GM19452 (cell line): Measurements from ENCODE around the gene GRIA1.

Experiments used
- ATAC-seq: cut with Tn5 transposase; IDR thresholded peaks from one replicate; pipeline ENCODE4 v1.9.1; 2021; ENCODE audit not compliant: unreplicated experiment

Gene GRIA1

DNA sequence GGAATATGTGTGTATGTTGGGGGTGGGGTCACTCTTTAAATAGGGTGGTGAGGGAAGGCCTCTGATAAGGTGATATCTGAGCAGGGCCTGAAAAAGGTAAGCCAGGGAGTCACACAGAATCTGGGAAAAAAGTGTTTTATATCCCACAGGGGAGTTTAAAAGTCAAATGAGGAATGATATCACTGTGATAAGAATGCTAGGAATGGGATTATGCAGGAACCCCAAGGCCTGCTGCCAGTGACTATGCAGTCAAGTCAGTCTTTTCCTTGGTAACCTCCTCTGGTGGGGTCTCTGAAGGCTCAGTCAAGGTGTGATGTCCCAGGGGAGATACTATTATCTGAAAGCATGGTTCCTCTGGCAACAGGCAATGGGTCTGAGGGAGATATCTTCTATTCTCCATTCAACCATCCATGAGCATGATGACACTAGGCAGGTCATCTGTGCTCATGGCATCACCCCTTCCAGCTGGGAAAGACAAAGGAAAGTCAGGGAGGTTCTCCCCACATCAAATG, 53.5 kb downstream of the GRIA1 start:
- ATAC-seq: no peak

DNA sequence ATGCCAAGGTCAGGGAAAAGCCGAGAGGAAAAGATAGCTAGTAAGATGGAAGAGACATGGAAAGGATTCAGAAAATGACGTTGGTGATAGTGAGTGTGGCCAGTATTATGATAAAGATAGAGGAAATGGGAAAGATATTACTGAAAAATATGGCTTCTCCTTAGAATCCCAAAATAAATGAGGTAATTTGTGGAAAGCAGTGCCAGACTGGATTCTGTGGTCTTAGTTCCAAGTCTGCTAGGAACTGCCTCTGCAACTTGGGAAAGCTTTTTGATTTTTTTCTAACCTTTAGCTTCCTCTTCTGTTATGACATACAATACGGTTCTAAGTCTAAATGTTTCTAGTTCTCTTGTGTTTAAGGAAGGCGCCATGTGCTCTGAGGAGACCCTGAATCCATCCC, 54.2 kb downstream of the GRIA1 start:
- no peak for ATAC-seq

DNA sequence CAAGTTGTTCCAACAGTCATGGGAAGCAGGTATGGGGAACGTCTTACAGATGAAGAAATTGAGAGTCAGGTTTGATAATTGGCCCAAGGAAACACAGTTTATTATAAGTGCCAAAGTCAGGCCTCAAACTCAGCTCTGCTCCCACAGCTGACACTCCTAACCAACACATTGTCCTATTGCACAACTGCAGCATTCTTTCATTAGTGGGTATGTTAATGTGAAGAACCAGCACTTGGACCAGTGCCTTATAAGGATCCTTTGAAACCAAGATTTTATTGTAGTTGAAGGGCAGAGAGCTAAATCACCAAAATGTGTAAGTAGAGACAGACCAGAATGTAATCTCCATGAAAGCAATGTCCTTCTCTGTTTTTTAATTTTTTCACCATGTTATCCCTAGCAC, 56.1 kb downstream of the GRIA1 start:
- ATAC-seq: no peak

DNA sequence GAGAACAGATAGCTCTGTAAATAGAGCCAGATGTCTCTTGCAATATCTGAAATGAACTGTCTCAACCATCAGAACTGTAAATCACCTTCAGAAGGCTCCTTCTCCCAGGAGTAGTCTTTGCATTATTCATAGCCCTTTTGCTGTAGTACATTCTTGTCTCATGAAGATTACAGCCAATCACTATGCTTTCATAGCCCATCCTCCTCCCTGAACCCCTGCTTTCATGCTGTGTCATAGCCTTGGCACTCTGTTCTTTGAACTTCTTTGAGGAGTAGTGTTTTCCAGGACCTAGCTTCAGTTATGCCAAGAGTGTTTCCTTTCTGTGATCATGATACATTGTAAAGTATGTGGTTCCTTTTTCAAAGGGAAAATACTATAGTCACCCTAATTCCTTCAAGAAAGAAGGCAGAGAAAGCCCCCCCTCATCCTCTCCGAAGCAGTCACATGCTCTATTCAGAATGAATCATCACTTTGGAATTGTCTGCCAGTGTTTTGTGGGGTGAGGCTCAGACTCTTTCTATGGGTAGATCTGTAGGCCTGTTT, 61.1 kb downstream of the GRIA1 start:
- ATAC-seq: no peak

DNA sequence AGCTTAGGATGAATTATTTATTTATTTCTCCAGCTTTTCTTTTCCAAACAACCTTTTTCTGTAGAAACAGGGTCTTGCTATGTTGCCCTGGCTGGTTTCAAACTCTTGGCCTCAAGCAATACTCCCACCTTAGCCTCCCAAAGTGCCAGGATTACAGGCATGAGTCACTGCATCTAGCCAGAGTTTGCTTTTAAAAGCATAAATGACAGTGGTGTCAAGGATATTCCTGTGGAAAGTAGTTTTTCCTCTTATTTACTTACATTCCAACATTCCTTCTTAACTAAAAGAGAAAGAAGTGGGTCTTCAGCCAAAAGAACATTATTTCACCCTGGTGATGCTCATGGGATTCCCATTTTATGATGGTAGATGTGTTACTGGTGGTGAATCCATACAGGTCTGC, 62.4 kb downstream of the GRIA1 start:
- no peak for ATAC-seq

DNA sequence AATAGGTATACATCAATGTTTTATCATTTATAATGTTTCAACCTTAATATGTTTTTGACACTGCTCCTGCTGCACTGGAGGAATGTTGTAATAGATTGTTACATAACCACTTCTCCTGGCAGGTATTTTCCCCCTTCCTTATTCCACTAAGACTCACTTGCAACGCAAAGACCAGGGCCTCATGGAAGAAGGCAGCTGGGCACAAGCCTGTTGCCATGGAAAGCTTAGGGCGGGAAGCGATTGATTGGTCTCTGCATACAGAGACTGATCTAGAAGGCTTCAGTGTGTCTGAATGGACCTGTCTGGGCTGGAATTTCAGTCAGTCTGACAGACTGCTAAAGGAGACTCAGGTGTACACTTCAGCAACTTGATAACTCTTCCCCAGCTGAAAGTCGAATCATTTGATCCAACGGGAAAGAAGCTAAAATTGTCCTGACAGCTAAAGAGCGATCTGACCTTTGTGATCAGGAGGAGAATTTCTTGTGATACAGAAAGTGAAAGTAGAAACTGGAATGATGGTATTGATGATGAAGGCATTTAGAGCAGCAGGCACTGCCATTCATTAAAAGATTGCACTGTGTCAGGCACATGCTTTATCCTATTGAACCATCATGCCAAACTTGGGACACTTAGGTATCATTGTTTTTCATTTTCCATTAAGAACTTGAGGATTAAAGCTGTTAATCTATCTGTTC, 65.1 kb downstream of the GRIA1 start:
- no peak for ATAC-seq

DNA sequence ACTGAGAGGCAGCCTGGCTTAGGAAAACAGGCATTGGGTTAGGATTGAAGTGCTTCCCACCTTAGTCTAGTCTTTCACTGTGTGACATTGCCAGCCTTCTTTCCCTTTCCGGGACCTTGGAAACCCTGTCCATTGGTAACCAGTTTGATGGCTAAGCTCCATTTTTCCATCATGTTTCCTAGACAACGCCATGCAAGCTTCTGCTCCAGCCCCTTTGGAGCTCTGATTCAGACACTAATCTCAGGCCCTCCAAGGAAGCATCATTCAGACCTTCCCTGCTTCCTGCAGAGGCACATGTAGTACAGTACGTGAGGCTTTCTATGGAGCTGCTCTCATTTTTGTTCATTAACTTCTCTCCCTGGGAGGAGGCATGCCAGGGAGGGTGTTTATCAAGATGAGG, 68.5 kb downstream of the GRIA1 start:
- ATAC-seq: no peak

DNA sequence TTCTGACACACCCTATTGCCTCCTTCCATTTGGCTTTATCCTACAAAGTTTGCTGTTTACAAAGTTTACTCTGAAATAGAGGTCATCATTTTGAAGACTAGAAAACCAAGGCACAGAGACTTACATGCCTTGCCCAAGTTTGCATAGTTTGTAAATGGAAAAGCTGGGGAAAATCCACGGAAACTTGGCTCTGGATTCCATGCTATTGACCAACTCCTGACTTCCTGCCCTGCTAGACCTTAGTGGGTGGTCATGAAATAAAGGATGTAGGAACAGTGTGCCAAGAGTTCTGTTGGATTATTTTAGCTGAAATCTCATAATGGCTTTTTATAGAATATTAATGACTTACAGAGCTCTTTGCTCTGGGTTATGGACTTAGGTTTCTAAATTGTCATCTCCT, 69.5 kb downstream of the GRIA1 start:
- ATAC-seq: no peak

DNA sequence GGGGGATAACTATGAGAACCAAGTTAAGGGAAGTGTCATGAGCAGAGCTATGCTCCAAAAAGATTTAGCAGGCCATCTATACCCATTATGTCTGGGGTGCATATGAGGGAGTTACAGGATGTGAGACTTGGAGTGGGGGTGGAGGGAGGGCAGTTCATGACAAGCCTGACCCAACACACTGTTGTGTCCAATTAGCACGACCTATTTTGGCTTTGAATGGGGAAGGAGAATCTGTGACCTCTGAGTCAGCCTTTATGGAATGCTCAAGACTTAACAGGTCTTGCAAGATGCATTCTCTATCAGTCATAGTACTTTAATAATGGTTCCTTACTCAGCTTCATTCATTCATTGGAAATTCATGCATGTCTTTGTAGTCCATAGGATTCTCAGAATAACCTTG, 71.7 kb downstream of the GRIA1 start:
- no peak for ATAC-seq

DNA sequence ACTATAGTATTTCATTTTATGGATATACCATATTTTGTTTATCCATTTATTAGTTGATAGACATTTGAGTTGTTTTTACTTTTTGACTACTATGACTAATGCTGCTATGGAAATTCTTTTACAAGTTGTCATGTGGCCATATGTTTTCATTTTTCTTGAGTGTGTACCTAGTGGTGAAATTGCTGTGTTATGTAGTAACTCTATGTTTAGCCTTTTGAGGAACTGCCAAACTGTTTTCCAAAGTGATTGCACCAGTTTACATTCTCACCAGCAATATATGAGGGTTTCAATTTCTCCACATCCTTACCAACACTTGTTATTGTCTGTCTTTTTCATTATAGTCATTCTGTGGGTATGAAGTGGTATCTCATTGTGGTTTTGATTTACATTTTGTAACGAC, 75.4 kb downstream of the GRIA1 start:
- no peak for ATAC-seq

DNA sequence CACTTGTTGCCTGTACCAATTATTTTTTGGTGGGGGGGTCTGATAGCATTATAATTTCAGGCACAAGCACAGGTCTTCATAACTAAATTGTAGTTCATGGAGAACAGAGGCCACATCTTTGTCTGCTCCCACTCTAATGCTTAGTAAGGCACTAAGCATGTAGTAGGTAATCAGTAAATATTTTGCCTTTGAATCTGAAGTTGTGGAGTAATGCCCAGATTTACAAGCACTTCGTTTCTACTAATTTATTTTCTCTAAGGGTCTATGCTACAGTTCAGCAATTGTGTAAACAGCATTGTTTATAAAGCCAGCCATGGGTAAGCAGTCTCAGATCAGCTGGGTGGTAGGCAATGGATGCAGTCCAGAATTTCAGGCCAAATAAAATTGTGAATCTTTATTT, 78.6 kb downstream of the GRIA1 start:
- no peak for ATAC-seq

DNA sequence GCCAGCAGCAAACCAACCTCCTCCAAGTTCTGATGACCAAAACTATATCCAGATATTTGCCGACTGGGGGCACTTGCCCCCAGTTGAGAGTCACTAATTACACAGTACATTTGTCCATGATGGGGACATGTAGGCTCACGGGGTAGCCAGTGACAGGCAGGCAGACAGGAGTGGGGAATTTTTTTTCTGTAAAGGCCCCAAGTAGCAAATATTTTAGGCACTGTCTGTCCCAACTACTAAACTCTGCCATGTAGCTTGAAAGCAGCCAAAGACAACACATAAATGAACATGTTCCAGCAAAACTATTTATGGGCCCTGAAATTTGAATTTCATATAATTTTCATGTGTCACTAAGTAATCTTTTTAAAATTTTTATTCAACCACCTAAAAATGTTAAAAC, 80.7 kb downstream of the GRIA1 start:
- no peak for ATAC-seq

DNA sequence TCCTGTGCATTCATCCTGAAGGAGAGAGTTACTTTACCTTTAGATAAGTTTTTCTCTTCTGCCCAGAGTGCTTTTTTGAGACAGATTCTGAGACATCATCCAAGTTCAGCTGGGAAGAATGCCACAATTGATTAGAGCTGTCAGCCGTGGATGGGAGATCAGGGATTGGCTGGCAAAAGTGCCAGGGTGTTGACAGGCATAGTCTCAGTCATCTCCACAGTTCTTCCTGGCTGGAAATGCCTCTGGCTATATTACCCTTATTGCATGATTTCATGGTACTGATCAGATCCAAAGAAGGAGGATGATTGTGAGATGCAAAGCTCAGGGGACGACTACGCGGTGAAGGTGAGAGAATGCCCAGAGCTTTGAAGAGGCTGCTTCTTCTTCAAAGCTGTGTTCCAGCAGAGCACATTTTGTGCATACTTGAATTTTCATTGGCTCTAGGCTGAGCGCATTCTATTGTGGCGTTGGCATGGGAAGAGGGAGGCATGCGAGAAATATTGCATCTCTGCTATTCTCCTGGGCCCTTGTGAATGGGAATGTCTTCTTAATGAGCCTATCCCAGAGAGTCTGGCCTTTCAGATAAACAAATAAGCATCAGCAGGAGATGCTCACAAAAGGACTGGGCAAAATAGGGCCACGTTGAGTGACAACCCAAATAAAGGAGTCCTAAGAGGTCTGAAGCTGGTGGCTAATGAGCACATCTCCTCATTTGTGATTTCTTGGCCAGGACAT, 82.1 kb downstream of the GRIA1 start:
- no peak for ATAC-seq

DNA sequence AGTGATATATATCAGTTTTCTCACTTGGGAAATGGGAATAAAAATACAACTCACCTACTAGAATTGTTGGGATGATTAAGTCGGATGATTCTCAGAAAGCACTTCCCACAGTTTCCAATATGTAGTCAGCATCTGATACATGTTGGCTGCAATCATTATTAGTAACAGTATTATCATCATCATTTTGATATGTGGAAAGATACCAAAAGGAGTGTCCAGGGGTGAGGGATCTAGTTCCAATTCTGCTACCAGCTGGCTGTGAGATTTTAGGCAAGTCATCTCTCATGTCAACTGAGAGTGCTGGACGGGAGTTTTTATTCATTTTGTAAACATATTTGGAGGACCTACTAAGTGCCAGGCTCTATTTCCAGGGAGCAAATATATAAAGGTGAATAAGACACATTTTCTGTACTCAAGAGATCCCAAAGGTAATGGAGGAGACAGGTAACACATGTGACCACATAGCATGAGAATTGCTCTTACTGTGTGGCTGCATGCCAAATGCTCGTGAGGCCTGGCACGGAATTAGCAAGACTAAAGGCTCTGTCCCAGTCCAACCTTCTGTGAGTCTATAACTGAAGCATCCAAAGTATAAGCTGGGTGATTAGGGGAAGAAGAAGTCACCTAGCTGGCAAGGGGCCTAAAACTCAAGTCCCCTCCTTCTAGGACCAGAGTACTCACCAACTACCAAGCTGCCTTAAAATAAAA, 83.0 kb downstream of the GRIA1 start:
- ATAC-seq: no peak

DNA sequence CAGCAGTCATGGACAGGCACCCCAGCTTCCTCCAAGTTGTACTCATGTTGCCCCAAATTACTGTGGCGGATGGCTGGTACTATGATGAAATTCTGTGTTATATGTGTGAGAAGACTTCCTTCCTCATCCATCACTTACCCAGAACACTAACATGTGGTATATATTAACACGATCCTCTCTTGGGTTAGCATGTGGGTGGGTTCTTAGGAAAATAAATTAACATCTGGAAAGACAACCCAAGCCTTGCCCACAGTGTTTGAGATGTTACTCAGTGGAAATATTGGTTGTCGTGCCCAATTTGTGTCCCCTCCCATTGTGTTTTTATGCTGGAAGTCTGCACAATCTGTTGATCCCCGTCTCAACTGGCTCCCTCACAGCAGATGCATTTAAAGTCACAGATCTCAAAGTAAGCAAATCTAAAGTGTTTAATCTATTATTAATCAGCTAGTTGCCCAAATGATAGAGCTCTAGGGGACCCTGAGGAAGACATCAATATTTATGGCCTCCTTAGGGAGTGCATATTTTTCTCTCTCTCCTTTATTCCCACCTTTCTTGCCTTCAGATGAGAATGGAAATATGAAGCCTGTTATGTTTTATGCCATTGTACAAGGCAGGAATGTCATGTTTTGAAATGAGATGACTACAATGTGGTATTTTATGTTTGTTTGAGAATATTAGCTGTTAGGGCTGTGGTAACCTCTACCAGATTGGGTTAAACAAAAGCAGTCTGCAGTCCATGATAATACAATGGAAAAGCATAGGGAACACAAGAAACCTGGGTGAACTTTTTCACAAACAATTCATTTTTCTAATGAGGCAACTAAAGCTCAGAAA, 93.9 kb downstream of the GRIA1 start:
- ATAC-seq: no peak

DNA sequence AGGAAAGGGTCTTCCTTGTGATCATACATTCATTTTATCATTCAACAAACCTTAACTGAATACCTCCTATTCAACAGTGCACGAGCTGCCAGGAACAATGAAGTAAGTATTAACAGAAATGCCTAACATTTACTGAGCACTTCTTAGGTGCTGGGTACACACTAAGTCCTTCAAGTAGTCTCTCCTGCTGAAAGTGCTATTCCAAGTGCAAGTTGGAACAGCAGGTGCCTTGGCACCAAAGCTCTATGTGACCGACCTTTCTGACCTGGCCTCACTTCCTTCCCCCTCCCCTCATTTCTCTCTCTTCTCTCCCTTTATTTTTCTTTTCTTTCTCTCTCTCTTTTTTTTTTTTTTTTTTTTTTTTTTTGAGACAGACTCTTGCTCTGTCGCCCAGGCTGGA, 94.5 kb downstream of the GRIA1 start:
- ATAC-seq: no peak

DNA sequence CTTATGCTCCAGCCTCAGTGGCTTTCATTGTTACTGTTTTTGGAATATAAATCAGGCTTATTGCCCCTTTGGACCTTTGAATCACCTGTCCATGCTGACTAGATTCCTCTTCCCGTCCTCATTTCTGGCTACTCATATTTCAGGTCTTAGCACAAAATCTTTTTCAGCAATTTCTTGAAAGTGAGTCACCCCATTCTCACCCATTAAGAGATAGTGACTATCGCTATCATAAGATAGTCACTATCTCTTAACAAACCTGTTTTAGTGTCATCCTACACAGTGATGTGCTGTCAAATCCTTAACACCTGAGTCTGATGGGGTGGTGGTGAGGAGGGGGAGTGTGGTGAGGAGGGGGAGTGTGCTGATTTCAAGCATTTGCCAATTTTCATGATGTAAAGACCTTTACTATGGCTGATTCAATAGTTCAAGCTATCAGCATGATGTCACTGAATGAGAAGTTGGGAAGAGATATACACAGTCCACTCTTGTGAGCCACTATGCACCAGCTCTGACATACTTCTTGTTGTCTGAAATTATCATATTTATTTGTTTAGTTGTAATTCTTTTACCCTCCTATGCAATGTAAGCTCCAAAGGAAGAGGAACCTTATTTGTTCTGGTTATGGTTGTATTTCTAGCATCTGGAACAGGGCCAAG, 95.3 kb downstream of the GRIA1 start:
- ATAC-seq: no peak

DNA sequence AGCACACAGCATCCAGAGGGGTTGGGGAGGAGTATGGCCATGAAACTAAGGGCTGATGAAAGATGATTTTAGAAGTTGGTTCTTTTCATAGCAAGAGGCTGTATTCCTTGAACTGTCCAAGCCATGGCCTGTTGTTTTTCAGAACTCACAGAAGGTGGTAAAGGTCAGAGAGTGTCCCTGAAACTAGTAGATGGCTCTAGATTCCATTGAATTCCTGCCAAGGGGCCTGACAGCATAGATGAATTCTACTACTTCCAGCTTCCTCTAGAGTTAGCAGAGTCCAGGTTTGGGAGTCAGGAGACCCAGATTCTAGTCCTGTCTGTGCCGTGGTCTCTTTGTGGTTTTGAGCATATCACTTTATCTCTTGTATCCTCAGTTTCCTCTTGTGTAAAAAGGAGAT, 101.6 kb downstream of the GRIA1 start:
- no peak for ATAC-seq

DNA sequence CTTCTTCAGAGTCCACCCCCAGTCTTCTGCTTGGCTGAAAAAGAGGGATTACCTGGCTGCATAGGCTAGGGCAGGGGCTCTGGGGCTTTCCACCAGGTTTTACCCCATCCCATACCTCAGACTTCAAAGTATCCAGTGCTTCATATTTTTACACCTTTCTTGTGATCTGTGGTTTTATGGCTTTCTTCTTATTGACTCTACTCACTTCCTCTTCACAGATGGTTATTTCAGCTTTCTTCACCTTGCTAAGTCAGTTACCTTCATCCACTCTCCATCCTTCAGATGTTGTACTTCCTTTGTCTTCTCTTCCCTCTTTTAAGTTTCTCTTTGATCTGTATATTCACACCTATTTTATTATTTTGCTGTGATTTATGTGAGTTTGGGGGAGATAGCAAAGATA, 104.3 kb downstream of the GRIA1 start:
- ATAC-seq: no peak

DNA sequence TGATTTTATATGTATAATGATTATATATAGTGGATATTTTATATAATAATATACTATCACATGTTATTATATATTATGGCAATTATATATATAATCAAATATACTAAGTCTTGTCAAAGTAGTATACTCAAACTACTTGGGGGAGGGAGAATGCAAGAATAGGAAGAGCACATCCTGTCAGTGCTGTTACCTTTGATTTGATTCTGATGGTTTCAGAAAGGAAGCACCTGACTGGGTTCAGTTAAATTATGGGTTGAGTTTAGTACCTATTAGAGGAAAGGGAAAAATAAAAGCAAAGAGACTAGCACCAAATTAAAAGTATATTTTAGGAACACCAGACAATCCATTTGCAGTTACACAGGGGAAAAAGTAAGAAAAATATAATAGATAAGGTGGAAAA, 107.6 kb downstream of the GRIA1 start:
- ATAC-seq: peak; percentile 41
